SW 1271 (cell line): ENCODE data around the gene FKBP3.
A peak's percentile ranks its signal among the peaks of the same experiment; 100 is the strongest.
"Not testable (repeated sequence)": the region's sequence is repeated elsewhere in the genome, so short reads cannot be mapped to it uniquely, and the experiment has no call there.

Experiments
- DNase-seq, 2 experiments: peaks; one replicate each; lab custom pipeline; 2025; lab: John Stamatoyannopoulos, UW

FKBP3 gene

DNA sequence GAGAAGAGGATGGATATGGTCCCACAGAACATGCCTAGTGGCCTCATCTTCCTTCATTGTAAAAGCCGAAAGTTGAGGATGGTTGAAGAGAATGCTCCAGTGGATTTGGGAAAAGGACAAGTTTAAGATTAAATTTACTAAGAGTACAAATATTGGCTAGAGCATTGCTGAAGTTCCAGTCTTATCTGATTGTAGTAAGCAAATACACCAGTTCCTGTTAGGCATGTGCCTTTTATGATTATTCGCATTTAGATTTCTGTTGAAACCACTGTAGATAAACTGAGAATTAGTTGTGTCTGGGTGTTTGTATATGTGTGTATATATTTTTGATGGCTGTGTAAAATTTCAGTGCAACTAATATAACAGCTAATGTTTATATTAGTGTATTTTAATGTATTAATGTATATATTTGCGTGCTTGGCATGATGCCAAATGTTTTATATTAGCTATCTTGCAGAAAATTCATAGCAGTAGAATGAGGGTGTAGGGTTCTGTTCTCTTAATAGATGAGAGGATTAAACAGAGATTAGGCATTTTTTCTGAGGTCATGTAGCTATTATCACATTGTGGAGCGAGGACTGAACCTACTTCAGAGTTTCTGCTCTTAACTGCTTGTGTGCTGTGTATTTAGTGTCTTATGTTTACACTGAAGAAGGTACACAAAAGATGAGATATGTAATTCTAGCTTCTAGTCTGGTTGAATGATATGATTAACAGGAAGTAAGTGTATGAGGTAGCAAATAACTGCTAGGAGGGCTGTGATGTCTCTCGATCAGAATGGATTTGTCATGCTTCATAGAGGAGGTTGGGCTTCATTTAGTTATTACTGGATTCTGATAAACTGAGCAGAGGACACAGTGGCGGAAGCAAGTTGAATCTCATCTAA is 21.1 kb downstream of the FKBP3 start:
- no peak for DNase-seq

DNA sequence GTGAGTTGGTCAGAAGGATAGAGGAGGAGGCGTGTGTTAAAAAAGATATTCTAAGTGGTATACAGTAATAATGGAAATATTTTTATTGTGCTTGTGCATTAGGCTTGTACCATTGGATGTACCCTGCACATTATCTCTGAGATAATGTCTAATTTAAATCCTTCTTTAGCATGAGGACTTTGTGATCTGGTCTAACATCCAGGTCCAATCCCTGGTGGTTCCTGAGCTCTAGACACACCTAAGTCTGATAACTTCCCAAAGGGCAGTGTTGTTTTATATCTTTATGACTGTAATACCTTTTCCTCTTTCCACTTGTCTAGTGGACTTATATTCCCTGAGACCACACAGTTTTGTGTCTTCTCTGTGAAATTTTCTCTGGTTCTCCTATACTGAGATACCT is 29.7 kb downstream of the FKBP3 start:
- no peak for DNase-seq

DNA sequence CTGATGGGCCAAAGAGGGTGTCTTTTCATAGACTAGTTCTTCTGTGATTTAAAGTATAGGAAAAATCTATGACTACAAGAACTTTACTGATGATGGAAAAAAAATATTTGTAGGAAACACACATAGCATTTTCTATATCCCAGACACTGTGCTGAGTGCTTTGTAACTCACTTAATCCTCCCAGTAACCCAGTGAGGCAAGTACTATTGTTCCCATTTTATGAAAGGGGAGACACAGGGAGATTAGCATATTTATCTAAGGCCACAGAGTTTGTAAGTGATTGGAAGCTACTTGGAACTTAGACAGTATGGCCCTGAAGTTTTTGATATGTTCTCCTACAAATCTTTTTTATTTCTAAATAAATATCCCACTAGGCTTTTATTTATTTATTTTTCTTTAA is 30.5 kb downstream of the FKBP3 start:
- DNase-seq = no peak

DNA sequence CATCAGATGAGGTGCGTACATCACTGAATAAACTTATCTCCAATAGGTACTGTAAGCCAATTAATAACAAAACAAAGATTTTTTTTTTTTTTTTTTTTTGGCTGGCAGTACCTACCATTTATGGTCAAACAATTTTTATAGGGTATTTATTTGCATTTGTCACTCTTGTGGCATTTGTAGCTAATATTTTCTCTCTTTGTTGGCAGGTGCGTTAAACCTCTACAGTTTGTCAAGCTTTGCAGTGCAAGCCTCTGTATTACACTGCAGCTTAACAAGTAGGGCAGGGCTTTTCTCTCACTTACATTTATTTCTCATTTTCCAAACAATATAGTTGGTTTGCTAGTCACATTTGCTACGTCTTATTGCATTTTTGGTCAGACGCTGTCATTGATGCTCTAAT is 38.1 kb downstream of the FKBP3 start:
- DNase-seq = no peak

DNA sequence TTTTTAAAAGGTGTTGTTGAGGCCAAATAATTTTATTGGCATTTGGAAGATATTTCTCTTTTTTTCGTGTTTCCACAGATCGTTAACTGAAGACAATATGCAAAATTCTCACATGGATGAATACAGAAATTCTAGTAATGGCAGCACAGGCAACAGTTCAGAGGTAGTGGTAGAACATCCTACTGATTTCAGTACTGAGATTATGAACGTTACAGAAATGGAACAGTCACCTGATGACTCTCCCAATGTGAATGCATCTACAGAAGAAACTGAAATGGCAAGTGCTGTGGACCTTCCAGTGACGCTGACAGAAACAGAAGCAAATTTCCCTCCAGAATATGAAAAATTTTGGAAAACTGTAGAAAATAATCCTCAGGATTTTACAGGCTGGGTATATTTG is 39.1 kb downstream of the FKBP3 start:
- no peak for DNase-seq

DNA sequence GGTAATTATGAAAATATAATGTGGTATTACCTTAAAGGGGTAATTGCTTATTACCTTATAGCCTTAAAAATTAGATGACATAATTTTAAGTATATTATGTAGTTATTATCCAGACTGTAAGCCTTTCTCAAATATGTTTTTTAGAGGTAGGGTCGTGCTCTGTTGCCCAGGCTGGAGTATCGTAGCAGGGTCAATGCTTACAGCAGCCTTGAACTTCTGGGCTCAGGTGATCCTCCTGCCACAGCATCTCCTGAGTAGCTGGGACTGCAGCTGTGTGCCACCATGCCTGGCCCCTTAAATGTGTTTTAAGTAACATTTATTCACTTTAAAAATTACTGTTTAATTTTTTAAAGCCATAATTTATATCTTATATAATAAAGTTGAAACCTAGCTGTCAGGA is 40.0 kb downstream of the FKBP3 start:
- DNase-seq = no peak

DNA sequence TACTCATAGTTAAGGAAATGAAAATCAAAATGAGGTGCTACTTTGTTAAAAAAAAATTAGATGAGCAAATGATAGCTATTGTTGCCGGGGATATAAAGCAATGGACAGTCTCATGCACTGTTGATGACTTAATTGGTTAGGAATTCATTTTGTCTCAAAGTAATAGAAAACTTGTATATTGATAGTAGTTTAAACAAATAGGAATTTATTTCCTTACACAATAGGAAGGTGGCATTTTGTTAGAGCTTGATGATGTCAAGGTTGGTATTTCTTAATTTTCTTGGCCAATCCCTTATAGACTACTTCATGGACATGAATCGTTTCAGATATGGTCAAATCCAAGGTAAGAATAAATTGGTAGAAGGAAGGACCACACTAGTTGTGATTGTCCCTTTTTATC is 42.6 kb downstream of the FKBP3 start:
- DNase-seq = no peak

DNA sequence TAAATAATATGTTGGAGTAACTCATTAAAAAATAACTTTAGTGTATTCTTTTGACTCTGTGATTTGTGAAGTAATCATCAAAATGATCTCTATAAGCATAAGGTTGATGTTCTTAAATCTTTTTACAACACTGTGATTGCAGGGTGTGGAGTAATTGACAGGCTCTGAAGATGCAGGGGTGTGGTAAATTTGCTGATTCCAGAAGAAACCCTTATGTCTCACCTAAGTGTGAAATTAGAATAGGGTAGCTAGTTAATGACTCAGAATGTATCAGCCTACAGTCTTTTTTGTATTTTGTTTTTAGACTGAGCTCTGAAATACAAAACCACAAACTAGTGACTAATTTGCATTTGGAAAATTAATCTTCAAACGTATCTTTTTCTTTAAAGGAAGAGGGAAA is 44.5 kb downstream of the FKBP3 start:
- no peak for DNase-seq

DNA sequence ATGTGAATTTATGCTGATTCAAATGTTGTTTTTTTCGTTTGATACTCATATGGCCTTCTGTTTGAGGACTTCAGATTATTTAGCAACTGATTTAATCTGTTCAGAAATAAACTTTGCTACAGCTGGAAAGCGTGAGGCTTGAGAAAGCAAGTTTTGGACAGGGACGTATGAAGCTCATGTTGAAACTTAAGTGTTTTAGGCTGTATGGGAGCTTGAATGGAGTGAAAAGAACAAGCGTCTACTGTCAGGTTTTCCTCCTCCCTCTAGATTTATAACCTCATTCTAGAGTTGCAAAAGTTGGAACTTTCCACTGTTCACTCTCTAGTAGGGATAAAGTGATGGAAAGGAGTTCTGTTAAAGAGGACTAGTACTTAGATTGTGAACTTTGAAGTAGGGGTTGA is 49.3 kb downstream of the FKBP3 start:
- DNase-seq = peak in 1 of 2 experiments; percentile 18

DNA sequence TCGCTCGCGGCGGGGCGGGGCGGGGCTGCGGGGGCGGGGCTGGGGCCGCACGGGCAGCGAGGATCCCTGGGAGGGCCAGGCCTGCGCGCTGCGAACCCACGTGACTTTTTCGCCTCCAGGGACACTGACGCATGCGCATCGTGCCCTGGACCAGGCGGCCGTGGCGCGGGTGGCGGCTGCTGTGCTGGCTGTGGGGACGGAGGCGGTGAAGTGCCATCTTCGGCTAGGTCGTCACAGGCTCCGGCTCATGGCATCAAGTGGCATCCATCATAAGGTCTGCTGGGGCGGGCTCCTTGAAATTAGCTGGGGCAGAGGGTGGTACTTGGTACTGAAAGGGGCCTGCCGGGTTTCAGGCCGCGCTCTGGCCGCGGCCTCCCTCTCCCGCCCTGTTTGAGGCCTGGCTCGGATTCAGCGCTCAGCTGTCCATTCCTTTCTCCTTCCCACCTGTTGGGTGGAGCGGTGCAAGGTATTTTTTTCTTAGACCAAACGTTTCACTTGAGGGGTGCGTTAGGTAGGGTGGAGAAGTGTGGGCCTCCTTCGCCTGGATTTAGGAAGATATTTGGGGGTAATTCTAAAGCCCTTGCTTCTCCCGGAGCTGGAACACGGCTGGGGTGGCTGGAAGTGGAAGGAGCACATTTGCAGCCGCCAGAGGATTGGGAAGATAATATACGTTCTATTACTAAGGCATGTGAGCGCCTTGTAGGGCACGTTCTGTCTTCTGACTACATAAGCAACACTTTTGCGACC is 50.1 kb downstream of the FKBP3 start, which contains the start of gene PRPF39:
PRPF39 (plus strand) TSS at position 141 of the 747 bp plus-strand sequence. CDS start 11,124 bp downstream, outside the sequence.
- DNase-seq = peak; percentile 81 to 89

DNA sequence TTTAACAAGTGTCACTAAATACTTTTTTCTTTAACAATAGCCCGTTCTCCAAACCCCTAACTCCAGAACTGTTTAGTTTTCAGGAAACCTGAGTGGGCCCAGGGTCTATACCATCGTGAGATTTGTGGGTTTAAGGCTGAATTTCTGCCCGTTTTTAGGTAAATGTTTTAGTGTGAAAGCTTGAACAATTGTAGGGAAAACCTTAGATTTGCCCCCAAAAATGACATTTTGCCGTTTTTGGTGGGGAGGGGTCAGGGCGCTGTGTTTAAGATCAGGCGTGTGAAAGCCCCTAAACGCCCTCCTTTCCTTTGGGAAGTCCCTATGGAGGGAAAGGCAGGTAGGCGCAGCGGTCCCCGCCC is 50.7 kb downstream of the FKBP3 start:
- DNase-seq = no peak

DNA sequence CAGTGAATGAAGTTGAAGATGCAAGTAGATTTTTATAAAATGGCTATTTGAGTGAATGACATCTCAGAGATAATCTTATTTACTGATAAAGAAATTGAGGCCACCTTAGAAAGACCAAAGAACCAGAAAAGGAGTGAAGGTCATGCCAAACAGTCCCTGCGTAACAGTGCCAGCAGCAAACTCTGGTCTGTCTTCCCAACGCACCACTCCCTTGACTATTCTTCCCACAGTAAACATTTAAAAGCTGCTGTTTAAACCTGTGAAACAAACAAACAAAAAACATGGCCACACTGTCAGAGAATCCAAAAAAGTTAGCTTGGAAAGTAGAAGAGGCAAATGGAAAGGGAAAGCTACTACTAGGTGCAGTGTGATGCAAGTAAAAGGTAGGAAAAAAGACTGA is 51.9 kb downstream of the FKBP3 start:
- DNase-seq = no peak

DNA sequence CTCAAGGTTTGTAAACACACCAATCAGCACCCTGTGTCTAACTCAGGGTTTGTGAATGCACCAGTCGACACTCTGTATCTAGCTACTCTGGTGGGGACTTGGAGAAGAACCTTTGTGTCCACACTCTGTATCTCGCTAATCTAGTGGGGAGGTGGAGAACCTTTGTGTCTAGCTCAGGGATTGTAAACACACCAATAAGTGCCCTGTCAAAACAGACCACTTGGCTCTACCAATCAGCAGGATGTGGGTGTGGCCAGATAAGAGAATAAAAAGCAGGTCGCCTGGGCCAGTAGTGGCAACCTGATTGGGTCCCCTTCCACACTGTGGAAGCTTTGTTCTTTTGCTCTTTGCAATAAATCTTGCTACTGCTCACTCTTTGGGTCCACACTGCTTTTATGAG is 53.2 kb downstream of the FKBP3 start:
- not testable (repeated sequence) for DNase-seq

DNA sequence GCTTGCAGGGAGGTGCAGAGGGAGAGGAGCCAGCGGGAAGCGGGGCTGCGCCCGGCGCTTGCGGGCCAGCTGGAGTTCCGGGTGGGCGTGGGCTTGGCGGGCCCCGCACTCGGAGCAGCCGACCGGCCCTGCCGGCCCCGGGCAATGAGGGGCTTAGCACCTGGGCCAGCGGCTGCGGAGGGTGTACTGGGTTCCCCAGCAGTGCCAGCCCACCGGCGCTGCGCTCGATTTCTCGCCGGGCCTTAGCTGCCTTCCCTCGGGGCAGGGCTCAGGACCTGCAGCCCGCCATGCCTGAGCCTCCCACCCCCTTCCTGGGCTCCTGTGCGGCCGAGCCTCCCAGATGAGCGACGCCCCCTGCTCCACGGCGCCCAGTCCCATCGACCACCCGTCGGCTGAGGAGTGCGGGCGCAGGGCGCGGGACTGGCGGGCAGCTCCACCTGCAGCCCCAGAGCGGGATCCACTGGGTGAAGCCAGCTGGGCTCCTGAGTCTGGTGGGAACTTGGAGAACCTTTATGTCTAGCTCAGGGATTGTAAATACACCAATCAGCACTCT is 53.8 kb downstream of the FKBP3 start:
- not testable (repeated sequence) for DNase-seq

DNA sequence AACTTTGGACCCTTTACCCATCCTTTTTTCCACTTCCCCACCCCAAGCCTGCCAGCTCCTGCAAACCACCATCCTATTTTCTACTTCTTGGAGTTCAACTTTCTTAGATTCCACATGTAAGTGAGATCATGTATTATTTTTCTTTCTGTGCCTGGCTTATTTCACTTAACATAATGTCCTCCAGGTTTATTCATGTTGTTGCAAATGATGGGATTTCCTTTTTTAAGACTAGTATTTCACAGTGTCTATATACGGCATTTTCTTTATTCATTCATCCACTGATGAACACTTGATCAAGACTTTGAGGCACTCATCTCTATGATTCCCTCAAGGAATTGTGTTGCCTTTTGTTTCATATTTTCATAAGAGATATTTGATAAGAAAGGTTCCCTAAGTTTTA is 56.0 kb downstream of the FKBP3 start:
- DNase-seq = no peak

DNA sequence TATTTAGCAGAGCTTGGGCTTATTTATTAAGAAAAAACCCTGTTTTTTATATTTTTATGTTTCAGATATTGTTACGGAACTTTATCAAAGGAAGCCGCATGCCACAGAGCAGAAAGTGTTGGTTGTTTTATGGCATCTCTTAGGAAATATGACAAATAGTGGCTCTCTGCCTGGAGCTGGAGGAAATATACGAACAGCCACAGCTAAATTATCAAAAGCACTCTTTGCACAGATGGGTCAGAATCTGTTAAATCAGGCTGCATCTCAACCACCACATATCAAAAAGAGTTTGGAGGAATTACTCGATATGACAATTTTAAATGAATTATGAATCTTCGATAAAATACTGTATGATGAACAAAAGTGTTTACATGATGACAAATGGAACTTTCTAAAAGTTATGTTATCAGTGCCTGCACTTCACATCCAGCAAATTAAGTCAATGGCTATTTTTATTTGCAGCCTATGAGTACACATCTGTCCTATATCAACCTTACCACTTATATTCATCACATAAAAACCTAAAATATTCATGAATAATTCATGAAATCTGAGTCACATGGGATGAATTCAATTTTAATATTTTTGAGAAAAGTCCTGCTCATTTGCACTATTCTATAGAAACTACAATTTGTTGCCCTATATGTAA is 60.9 kb downstream of the FKBP3 start:
- no peak for DNase-seq

DNA sequence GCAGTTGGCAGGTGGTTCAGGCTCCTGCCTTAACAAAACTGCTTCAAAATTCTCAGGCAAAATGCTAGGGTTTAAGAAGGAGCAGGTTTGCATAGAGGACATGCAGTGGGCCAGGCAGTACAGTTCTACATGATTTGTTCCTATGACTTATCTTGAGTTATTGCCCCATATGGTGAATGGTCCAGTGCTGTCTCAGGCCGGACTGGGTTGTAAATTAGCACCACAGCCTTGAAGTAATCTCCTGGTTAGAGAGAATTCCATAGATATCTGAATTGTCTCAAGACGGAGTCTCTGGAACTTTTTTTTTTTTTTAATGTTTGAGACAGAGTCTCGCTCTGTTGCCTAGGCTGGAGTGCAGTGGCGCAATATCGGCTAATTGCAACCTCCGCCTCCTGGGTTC is 62.2 kb downstream of the FKBP3 start:
- no peak for DNase-seq

DNA sequence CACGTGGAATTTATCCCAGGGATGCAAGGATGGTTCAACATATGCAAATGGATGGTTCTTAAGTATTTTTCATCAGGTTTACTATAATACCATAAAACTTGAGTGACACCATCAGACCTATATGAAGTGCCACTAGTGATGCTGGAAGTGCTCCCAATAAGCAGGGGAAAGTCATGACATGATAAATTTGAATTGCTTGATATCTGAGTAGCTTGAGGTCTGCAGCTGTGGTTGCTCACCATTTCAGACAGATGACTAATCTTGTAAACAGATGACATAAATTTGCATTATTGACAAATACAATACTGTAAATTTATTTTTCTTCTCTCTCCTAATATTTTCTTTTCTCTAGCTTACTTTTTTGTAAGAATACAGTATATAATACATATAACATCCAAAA is 64.1 kb downstream of the FKBP3 start:
- no peak for DNase-seq

DNA sequence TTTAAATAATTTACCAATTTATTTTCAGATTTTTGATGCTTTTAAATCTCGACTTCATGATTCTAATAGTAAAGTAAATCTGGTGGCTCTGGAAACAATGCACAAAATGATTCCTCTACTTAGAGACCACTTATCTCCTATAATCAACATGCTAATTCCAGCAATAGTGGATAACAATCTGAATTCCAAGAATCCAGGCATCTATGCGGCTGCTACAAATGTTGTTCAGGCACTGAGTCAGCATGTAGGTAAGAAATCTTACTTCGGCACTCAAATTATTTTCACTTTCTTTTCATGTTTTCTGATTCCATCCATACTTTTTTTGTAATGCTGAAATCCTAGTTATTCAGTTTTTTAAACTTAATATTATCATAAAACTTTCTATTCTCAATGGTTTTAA is 65.9 kb downstream of the FKBP3 start:
- no peak for DNase-seq

DNA sequence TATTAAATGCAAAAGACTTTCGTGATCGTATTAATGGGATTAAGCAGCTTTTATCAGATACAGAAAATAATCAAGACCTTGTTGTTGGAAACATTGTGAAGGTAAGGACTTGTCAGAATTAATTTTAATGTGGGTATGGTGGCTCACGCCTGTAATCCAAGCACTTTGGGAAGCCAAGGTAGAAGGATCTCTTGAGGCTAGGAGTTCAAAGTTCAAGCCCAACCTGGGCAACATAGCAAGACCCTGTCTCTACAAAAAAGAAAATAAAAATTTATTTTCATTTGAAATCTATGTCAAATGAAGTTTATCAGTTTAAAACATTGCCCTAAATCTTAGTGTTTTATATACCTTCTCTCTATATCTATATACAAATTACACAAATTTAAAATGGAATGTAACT is 67.6 kb downstream of the FKBP3 start:
- no peak for DNase-seq

DNA sequence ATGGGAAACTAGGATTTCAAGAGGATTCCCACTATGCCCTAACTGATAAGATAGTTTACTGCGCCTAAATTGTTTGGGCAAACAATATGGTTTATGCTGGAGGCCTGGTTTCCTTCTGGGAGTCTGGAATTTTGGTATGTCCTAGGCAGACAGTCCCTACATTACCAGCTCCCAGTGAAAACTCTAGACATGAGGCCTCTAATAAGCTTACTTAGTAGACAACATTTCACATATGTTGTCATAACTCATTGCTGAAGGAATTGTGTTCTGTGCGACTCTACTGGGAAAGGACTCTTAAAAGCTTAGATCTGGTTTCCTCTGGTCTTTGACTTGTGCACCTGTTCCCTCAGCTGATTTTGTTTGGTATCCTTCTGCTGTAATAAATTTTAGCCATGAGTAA is 68.3 kb downstream of the FKBP3 start:
- DNase-seq = no peak
